MV-4-11 (cell line): Measurements from ENCODE around the gene DCUN1D5.
A peak's percentile ranks its signal among the peaks of the same experiment; 100 is the strongest.

ENCODE experiments used
- DNase-seq: peaks from one replicate; lab custom pipeline; 2025; lab: John Stamatoyannopoulos, UW

DCUN1D5 gene

DNA sequence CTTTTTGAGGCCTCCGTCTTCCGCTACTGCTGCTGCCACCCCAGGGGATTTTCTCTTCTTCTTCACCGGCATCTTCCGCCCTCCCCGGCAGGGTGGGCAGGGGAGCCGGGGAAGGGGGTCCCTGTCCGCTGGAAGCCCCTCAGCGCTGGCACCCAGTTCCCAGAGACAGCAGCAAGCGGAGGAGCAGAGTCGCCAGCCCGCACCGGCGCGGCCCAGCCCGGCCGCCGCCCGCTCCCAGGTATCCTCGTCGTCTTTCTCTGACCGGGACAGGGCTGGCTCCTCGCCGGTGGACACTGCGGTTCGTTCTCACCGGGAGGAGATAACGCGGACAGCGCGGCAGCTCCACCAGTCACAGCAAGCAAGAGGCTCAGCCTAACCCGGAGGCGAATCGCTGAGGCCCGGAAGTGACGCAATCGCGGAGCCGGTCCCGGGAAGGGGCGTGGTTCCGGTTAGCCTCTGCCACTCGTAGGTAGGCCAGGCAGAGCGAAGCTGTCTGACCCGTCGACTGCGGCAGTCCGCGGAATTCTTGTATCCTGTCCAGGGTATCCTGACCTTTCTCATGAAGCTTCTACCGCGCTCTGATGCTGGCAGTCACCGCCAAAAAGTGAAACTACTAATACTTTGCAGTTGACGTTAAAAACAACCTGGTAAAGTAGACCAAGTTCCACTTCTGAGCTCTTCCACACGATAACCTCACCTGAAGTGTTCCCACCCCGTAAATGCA lies at the start of gene DCUN1D5:
Gene DCUN1D5 (minus strand): TSS at position 360 of the 724 bp plus-strand sequence. CDS start 288 bp downstream, at position 72.
- DNase-seq, result peak; percentile 90

DNA sequence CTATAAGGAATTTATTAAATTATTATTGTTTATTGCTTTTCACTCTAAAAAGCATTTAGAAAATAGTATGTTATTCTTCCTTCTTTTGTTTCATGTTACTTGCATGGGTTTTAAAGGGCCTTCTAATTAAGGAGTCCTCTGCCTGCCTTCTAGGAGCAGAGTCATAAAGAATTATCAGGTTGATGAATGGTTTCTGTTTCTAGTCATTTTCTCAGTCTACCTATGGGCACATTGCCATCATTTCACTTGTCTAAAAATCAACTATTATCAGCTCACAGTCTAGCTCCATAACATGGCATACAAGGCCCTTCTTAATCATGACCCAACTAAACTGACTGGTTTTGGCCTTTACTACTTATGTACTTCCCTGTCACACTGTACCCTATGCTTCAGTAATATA lies 33.5 kb upstream of the DCUN1D5 start:
- DNase-seq, result no peak

DNA sequence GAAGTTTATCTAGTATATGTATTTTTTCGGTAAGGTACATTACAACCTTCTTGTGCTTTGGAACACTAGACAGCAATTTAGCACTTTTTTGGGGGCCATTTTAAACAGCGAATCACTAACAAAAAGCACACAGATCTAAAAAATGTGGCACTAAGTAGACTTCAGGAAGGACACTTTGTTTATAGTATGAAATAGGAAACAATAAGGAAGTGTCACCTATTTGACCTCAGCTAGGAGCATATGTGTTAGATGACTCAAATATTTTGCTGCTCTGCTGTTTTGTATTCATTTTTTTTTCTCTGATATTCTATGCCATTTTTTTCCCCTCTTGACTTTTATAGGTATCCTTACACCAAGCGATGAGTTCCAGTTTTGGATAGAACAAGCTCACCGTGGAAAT lies 22.9 kb upstream of the DCUN1D5 start:
- DNase-seq, result no peak

DNA sequence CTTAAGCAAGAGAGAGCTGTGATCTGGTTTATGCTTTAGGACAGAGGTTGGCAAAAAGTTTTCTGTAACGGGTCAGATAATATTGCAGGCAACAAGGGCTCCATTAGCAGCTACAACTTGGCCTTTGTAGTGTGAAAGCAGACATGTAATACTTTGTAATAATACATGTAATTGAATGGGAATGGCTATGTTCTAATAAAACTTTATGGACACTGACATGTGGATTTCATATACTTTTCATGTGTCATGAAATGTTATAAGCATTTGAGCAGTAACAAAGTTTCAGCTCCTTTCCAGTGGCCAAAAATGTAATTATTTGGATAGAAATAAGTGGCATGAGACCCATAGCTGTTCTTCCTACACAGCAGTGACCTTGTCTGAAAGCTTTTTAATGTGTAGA lies 20.4 kb upstream of the DCUN1D5 start:
- no peak for DNase-seq

DNA sequence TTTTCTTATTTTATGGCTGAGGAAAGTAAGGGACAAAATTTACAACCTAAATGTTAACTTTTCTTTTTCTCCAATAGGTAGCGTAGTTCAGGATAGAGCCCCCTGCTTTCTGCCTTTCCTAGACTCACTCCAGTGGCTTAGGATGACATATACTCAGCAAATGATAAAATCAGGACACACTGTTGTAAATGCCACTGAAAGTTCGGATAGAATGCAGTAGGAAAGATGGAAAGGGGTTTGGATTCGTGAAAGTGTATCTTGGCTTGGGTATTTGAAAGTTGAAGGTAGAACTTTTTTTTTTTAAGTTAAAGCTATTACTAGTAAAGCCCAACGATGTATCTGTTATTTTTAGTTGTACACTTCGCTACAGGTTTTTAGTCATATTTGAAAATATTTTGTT lies 19.4 kb upstream of the DCUN1D5 start:
- DNase-seq, result no peak

DNA sequence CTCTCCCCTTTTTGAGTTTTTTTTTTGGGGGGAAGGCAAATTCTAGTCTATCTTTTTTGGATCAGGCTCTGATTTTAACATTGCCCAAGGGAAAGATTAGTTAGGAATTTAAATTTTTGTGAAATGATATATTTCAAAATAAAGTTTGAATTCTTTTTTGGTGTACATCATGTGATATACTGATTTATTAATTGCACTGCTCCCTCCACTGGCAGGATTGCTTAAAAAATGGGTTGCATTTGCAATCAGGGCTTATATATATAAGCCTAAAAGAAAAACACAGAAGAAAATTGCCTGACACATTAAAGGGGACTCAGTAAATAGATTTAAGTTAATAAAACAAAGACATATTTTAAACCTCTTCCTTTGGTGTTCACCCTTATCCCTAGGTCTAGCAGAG lies 18.4 kb upstream of the DCUN1D5 start:
- DNase-seq, result no peak

DNA sequence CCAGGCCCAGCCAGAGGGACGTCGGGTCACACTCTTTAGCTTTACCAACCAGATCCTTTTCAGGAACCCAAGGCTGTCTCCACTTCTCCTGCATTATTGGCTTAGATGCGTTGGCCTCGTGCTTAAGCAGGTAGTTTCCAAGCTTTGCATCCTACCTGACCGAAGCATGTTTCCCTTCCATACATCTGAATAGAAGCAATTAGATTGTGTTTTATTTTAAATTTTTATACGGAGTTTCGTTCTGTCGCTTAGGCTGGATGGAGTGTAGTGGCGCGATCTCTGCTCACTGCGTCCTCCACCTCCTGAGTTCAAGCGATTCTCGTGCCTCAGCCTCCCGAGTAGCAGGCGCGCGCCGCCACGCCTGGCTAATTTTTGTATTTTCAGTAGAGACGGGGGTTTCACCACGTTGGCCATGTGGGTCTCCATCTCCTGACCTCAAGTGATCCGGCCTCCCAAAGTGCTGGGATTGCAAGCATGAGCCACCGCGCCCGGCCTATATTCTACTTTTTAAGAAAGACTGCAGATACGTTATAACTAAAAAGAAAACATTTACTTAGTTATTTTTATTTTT lies 17.9 kb upstream of the DCUN1D5 start:
- DNase-seq, result no peak

DNA sequence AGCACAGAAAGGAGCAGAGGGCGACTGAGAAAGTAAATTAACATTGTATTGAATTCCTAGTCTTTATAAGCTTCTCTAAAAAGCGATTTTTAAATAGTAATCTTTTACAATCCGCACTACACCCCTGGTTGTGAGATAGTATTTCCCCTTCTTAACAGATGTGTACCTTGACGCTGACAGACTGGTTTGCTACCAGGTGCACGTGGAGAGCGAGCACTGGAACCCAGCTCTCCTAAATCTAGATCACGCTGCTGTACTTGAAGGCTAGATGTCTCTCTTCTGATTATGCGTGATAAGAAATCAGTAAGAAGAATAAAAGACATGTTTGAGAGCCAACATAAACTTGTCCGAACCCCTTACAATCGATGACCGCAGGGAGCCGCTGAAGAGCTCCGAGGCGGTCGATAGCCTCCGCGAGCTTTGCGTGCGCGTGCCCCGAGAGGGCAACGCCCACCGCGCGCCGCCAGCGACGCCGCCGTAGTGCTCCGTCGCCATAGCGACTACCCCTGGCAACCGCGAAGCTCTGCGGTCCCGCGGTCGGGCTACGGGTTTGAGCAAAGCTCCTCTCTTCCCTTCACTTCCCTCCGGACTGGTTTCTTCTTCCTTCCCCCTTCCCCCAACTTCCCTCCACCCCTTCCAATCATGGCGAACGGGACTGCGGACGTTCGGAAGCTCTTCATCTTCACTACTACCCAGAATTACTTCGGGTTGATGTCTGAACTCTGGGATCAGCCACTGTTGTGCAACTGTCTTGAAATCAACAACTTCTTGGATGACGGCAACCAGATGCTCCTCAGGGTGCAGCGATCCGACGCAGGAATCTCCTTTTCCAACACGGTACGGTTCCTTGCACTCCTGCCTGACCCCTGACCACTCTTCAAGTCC lies 17.2 kb upstream of the DCUN1D5 start, which contains the start of gene DYNC2H1:
Gene DYNC2H1 (plus strand): TSS at position 494 of the 885 bp plus-strand sequence. CDS start 149 bp downstream, at position 643.
- DNase-seq, result peak; percentile 92

DNA sequence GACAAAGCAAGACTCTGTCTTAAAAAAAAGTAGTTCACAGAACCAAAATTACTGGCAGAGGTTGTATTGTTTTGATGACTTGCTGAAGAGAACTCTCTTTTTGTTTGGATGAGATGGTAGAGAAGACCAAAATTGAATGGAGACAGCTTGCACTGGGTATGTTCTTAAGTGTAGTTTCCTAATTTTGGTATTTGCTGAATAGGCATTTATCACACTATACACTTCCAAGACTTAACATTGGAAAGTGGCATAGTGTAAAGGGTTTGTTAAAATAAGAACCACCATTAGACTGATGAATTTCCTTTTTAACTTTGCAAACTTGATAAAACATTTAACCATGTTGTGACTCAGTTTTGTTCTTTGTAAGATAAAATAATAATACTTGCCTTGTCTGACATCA lies 5.3 kb upstream of the DCUN1D5 start:
- no peak for DNase-seq

DNA sequence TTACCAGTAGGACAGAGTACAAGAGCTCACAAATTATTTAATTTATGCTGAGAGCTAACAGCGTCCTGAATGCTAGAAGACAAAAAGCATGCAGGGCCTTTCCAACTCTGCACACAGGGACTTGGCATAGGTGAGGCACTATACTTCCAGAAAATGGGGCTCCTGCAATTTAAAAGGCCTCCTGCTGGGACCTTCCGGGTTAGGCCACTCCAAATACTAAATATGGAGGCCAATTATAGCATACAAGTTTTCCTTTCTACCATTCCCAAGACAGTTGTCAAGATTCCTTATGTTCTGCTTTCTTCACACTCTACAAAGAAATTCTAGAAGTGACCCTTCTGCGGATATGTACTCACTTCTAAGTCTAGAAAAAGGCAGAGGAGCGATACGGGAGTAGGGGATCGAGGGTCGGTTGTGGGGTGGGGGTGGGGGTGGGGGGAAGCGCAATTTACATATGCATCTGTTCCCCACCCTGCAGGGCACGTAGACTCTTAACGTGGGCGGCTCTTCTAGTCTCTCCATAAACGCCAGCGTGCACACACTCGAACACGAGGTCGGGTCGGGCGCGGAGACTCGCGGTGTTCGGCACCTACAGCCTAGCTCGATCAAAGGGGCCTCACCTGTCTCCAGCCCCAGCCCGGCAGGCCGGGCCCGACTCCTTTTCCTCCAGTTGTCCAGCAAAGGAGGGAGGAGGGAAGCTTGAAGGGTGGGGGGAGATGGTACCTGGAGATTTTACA lies 728 bp downstream of the DCUN1D5 start:
- DNase-seq, result peak; percentile 6

DNA sequence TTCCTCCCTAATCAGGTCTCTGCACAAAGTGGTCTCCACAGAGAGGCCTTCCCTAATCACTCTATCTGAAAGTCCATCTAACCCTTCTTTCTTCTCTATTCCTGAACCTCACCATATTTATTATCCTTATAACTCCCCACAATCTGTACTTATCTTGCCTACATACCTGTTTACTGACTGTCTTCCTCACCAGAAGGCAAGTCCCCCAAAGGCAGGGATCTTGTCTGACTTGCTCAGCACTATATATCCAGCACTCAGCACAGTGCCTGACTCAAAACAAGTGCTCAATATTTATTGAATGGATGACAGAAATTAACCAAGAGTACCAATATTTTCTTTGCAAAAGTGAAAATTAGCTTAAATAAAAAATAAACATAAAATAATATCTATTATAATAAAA lies 5.5 kb downstream of the DCUN1D5 start:
- no peak for DNase-seq

DNA sequence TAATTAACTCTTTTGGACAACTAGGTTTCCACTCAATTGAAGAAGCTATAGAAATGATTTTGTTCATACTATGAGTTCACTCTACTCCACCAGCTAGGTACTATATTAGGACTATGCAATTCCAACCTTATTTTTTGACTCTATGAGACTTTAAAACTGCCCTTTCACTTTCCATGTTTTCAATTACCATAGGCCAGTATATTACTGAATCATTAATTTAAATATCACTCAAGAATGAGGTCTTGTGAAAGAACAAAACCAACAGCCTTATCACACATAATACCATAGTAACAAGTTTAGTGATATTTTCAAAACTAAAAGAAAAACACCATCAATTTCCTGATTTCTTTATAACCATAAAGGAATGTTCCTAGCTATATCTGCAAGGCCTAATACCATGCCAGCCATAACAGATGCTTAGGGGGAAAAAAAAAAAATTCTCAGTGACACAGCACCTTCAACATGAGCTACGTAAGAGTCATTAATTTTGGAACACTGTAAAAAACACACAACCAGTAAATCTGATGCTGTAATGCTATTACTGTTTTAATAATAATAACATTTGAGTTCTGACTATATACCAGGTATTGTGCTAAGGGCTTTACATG lies 6.1 kb downstream of the DCUN1D5 start:
- no peak for DNase-seq

DNA sequence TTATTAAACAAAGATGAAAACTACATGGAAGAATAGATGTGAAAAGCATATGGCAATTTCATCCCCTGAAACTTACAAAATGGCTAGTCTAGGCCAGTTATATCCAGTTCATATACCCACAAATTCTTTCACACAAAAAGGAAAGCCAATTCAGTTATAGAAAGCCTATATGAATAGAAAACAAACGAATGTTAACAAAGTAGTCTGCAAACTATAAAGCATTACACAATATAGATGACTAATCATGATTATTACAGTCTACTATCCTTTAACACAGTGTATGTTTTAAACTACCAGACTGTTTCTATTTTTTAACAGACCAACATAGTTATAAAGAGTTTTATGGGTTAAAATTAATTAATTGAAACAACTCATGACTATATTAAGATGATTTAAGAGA lies 12.1 kb downstream of the DCUN1D5 start:
- peak; percentile 26 for DNase-seq

DNA sequence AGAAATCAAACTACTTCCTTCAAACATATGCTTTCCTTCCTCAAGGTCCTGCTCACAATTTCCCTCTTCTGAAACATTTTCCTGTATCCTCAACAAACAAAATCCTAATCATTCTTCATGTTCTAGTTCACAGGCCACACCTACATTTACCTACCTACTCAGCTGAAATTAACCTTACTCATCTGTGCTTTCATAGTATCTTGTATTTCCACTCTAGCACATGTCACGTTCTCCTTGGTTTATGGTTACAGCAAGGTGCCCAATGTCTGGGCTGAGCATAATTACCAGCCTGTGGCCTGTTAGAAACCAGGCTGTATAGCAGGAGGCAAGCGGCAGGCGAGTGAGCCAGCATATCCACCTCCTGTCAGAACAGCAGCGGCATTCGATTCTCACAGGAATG lies 13.2 kb downstream of the DCUN1D5 start:
- DNase-seq, result no peak

DNA sequence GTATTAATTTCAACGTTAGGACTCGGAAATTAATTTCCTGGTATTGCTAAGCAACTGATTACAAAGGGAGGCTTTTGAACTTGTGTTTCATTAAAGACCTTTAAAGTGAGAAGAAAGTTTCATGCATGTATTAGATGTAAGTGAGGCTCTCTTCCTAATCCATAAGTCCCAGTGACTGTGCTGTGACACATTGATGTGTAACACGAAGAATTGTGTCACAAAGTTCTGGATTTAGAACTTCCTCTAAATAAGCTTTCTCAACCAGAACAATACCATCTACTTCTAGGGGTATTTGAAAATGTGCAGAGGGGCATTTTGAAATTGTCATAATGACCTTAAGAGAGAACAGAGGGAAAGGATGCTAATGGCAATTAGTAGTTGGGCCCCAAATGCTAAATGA lies 14.4 kb downstream of the DCUN1D5 start:
- DNase-seq, result peak; percentile 80

DNA sequence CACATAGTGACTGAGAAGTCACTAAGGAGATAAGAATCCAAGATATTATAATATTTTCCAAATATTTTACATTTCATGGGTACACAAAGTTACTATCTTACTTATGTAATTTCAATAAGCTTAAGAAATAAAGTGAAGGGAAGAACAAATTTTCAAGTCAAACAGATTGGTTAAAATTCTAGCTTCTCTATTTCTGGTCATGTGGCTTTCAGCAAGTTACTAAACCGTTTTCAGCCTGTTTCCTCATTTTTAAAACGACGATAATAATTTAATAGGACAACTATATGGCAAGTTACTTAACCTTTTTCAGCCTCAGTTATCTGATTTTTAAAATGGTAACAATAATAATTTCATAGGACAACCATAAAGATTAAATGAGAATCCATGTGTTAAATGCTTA lies 15.6 kb downstream of the DCUN1D5 start:
- peak; percentile 59 for DNase-seq

DNA sequence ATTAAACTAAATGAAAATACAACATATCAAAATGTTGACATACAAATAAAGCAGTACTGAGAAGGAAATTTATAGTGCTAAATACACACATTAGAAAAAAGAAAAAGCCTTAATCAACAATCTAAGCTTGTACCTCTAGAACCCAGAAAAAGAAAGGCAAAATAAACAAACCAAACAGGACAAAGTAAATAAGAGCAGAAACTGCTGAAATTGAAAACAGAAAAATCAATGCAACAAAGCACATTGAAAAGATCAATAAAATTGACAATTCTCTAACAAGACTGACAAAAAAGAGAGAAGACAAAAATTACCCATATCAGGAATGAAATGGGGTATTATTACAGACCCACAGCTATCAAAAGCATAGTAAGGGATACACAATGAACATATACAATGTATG lies 21.0 kb downstream of the DCUN1D5 start:
- DNase-seq, result no peak

DNA sequence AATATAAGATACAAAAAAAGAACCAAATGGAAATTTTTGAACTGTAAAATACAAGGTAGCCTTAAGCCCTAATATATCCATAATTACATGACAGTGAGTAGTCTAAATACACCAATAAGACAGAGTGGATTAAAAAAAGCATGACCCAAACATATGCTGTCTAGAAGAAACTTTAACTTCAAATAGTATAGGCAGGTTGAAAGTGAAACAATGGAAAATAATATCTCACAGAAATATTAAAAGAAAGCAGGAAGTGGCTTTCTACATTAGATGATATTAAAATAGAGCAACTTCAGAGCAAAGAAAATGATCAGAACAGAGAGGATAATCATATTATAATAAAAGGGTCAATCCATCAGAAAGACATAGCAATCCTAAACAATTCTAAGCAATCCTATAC lies 21.8 kb downstream of the DCUN1D5 start:
- DNase-seq, result no peak

DNA sequence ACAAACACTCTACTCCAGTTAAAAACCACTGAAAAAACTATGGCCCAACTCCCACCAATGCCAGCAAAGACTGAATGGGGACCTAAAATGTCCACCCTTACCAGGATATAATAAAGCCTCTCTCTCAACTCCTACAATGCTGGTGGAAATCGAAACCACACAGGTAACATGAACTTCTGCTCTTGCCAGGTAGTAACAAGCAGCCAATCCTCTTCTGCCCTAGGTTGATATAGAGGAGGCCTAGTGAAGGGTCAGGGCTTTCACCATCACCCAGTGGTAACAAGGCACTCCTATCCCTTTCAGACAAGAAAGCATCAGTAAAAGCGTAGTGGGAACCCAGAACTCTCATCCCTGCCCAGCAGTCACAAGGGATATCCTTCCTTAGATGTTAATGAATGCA lies 22.6 kb downstream of the DCUN1D5 start:
- no peak for DNase-seq

DNA sequence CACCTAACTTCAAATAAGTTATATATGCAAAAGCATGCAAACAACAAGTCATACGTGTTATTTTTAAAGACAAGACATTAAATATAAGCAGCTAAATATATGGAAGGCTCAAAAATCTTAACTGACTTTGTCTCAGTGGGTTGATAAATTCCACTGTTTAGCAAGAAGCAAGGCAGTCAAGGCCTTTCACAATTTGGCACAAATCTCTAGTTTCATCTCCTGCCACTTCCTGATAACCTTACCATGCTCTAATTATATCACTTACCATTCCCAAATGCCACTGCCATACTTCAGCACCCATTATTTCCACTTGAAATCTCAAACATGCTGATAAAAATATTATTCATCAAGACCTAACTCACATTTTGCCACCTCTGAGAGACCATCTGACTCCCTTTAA lies 24.8 kb downstream of the DCUN1D5 start:
- peak; percentile 65 for DNase-seq

DNA sequence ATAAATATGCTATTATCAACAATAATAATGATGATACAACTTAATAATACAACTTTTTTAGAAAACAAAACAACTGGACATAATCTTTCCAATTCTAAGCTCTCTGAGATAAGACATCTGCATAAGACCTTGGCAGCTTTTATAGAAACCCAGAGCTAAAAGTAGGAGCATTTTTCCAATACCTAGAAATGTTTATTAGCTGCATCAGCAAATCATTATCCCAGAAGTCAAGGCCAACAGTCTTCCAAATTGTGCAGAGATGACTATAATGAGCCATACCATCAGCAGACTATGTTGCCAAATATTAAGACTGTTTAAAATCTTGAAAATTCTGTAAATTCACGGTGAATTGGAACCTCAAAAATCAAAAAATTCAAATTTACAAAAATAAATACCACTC lies 30.3 kb downstream of the DCUN1D5 start:
- no peak for DNase-seq
